Esophagus muscularis mucosa (tissue), 3 donors: ENCODE data around the gene PGLYRP3.

Experiments used
- POLR2A ChIP-seq: fragments of 450-650 bp; IDR thresholded peaks from one replicate; pipeline ENCODE4 v1.6.1; 2017; ENCODE audit warnings: antibody characterized with exemption, moderate library complexity, mild to moderate bottlenecking, low read depth
- POLR2AphosphoS5 ChIP-seq, 2 donors: sonication (generic); formaldehyde crosslinking; IDR thresholded peaks; one replicate each; pipeline ENCODE4 v1.6.1; 2017; ENCODE audit warnings: antibody characterized with exemption in 2 of 2
- TF ChIP-seq, protein P1 (sequence below), 3 experiments: fragments of 200-600 bp in 2 of 3; fragments of 450-650 bp in 1 of 3; sonication (generic) in 2 of 3; IDR thresholded peaks; one replicate each; pipeline ENCODE4 v1.5.1; 2017 to 2019; ENCODE audit warnings: antibody characterized with exemption in 3 of 3, mild to moderate bottlenecking in 2 of 3, moderate library complexity in 1 of 3

DNA sequence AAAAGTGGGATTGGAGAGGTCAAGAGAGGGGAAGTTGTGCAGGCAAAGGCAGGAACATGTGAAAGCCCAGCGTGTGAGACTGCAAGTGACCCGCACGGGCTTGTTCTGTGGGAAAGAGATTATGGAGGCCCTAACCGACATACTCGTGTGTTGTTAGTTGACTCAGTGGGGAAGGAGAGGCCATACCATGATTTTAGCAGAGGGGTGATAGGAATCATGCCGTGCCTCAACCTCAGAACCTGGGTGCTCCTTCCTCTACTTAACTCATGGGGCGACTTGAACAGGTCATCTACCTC lies 19.3 kb downstream of the PGLYRP3 start:
- TF ChIP-seq, protein P1, sequence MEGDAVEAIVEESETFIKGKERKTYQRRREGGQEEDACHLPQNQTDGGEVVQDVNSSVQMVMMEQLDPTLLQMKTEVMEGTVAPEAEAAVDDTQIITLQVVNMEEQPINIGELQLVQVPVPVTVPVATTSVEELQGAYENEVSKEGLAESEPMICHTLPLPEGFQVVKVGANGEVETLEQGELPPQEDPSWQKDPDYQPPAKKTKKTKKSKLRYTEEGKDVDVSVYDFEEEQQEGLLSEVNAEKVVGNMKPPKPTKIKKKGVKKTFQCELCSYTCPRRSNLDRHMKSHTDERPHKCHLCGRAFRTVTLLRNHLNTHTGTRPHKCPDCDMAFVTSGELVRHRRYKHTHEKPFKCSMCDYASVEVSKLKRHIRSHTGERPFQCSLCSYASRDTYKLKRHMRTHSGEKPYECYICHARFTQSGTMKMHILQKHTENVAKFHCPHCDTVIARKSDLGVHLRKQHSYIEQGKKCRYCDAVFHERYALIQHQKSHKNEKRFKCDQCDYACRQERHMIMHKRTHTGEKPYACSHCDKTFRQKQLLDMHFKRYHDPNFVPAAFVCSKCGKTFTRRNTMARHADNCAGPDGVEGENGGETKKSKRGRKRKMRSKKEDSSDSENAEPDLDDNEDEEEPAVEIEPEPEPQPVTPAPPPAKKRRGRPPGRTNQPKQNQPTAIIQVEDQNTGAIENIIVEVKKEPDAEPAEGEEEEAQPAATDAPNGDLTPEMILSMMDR (IDR thresholded peaks at IDR 0.05): no peak
- TF ChIP-seq POLR2A (no peak), POLR2AphosphoS5 (IDR thresholded peaks at IDR 0.05) (no peak)
